Measurements from ENCODE around the gene KCNC3. TPM values are rescaled to one million over a fixed set of nuclear protein-coding genes. Genes with fewer than 3 reads are reported as not detected.

KCNC3 gene
- total and polyA plus RNA-seq, 10 of the 15 experiments (the other 5 are each of a cell fraction or from before 2014, with no cell fraction given), result 0.08 to 3.8 (median 0.44) TPM; not detected in 2

GRCh38 chr19:50377517-50377916 lies 48.3 kb upstream of the KCNC3 start (continued):
- TF ChIP-seq PBX3 (IDR thresholded peaks at IDR 0.05; ENCODE audit: insufficient replicate concordance, low read depth, low read length), result no peak

DNA sequence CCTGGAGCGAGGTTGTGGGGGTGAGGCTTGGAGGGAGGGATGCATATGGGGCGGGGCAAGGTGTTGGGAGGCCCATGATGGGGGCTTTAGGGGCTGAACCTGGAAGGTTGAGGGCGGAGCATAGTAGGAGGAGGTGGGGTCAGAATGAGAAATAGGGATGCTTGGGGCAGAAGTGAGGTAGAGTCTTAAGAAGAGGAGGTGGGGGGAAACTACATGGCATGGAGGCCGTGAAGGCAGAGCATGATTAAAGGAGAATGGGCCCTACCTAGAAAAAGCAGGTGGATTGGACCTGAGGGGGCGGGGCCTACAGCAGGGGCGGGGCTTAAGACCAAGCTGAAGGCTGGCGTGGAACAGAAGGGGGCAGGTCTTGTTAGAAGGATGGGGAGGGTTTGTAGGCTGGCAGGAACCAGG lies 47.9 kb upstream of the KCNC3 start:
- peak overlapping the region; percentile 42; the same call in 1 of the 2 replicates for H3K4me2 ChIP-seq (ENCODE audit: control insufficient read depth, insufficient read depth)
- no peak for DNase-seq (ENCODE audit: low read depth, low spot score)
- in situ Hi-C loops (cut with MboI), result no loop called here

More for the DNA sequence above, 47.9 kb upstream of the KCNC3 start:
- ChIA-PET CTCF (interaction anchor here (1.9 kb wide), 1 partner anchor 84 kb away, joined by 11 read pairs; no protein-coding TSS in a partner anchor), SMC1A (ENCODE audit: uncharacterized antibody, unreplicated experiment) (no interaction called here), RAD21 (ENCODE audit: unreplicated experiment) (no interaction called here), POLR2A (no interaction called here)
- H4K20me1 ChIP-seq (ENCODE audit: control insufficient read depth, insufficient read depth), result no peaks in the 10 kb centered on the region
- ATAC-seq, result peak; percentile 65
- peak; percentile 52 for FAIRE-seq
- no peak overlapping the region for H2AFZ ChIP-seq (ENCODE audit: control insufficient read depth, low read depth, low read length)
- H3K9me3 ChIP-seq (replicated peaks; ENCODE audit: control insufficient read depth, insufficient read depth, low read length), result no peaks in the 10 kb centered on the region
- no peak overlapping the region for H3K9ac ChIP-seq (ENCODE audit: control insufficient read depth, insufficient read depth, low read length)
- no peak overlapping the region for H3K27ac ChIP-seq (ENCODE audit: control insufficient read depth, insufficient read depth)
- intact Hi-C loops (cut with micrococcal nuclease; ENCODE audit: unreplicated experiment), result no loop called here
- peaks cover 7% of the 10 kb centered on the region; the same call in 1 of the 2 replicates for H3K4me1 ChIP-seq (ENCODE audit: control insufficient read depth, insufficient read depth, low read length)
- peaks cover 5% of the 10 kb centered on the region for H3K79me2 ChIP-seq (ENCODE audit: control insufficient read depth, insufficient read depth, low read length)
- peak overlapping the region; percentile 36; the same call in 1 of the 2 replicates for H3K4me3 ChIP-seq
- H3K27me3 ChIP-seq (replicated peaks in 1 of 2; ENCODE audit: control insufficient read depth in 2 of 2, insufficient read depth in 2 of 2, low read length in 1 of 2), result no peaks in the 10 kb centered on the region
- TF ChIP-seq CREB1 (IDR thresholded peaks at IDR 0.05; ENCODE audit: low read depth), result no peak
- TF ChIP-seq NR2C1 (IDR thresholded peaks at IDR 0.05), result no peak
- no peak for TF ChIP-seq PAX8 (IDR thresholded peaks at IDR 0.05)
- TF ChIP-seq MYB (IDR thresholded peaks at IDR 0.05; ENCODE audit: borderline replicate concordance, low read depth, low read length), result no peak
- no peak for TF ChIP-seq CBX5 (IDR thresholded peaks at IDR 0.05; ENCODE audit: low read depth)
- no peak for TF ChIP-seq SMARCA5 (IDR thresholded peaks at IDR 0.05)
- TF ChIP-seq, protein P1, sequence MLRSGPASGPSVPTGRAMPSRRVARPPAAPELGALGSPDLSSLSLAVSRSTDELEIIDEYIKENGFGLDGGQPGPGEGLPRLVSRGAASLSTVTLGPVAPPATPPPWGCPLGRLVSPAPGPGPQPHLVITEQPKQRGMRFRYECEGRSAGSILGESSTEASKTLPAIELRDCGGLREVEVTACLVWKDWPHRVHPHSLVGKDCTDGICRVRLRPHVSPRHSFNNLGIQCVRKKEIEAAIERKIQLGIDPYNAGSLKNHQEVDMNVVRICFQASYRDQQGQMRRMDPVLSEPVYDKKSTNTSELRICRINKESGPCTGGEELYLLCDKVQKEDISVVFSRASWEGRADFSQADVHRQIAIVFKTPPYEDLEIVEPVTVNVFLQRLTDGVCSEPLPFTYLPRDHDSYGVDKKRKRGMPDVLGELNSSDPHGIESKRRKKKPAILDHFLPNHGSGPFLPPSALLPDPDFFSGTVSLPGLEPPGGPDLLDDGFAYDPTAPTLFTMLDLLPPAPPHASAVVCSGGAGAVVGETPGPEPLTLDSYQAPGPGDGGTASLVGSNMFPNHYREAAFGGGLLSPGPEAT (IDR thresholded peaks at IDR 0.05; ENCODE audit: low read depth), result no peak
- TF ChIP-seq, protein P2, sequence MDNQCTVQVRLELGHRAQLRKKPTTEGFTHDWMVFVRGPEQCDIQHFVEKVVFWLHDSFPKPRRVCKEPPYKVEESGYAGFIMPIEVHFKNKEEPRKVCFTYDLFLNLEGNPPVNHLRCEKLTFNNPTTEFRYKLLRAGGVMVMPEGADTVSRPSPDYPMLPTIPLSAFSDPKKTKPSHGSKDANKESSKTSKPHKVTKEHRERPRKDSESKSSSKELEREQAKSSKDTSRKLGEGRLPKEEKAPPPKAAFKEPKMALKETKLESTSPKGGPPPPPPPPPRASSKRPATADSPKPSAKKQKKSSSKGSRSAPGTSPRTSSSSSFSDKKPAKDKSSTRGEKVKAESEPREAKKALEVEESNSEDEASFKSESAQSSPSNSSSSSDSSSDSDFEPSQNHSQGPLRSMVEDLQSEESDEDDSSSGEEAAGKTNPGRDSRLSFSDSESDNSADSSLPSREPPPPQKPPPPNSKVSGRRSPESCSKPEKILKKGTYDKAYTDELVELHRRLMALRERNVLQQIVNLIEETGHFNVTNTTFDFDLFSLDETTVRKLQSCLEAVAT (IDR thresholded peaks at IDR 0.05), result no peak
- no peak for TF ChIP-seq FOXK2 (IDR thresholded peaks at IDR 0.05)
- no peak for TF ChIP-seq TARDBP (IDR thresholded peaks at IDR 0.05; ENCODE audit: borderline replicate concordance)
- no peak for TF ChIP-seq BRCA1 (IDR thresholded peaks at IDR 0.05; ENCODE audit: low read depth, low read length)
- TF ChIP-seq KAT2A (conservative IDR thresholded peaks at IDR 0.05; ENCODE audit: control insufficient read depth, low read depth, low read length), result no peak
- TF ChIP-seq BHLHE40 (IDR thresholded peaks at IDR 0.05; ENCODE audit: borderline replicate concordance in 1 of 2, low read depth in 2 of 2, low read length in 1 of 2), result no peak
- TF ChIP-seq RCOR1 (conservative IDR thresholded peaks at IDR 0.05; ENCODE audit: low read depth, low read length), result no peak
- no peak for TF ChIP-seq RFX5 (IDR thresholded peaks at IDR 0.05; ENCODE audit: low read depth, low read length)
- no peak for TF ChIP-seq MEF2A (IDR thresholded peaks at IDR 0.05; ENCODE audit: insufficient read depth, low read depth, low read length)
- 7% methylated on average over 5 of the region's 7 CpGs for WGBS (ENCODE audit: insufficient coverage, insufficient replicate concordance, low lambda C conversion rate, missing lambda C conversion rate)
- peaks cover 5 to 16% of the 10 kb centered on the region in 2 experiments; a peak in 3 of 4 replicates for H3K36me3 ChIP-seq (ENCODE audit: control insufficient read depth in 2 of 2, insufficient read depth in 2 of 2, low read length in 1 of 2)
- BruUV-seq (replicated peaks), result no TSS peak
